MM.1S (cell line): ENCODE results near the gene SCT.

Source experiments
- CTCF ChIP-seq: fragments of 300-600 bp; sonication (generic); IDR thresholded peaks from 2 replicates; pipeline ENCODE4 v1.5.1; 2016; ENCODE audit warnings: antibody characterized with exemption, low read length, mixed read lengths
- EZH2 ChIP-seq: fragments of 300-600 bp; sonication (generic); optimal IDR thresholded peaks from 2 replicates; pipeline ENCODE3; 2017; ENCODE audit warnings: low read depth, mild to moderate bottlenecking, antibody characterized with exemption, low read length, mixed read lengths

GRCh38 chr11:624705-625635 lies 2.0 kb downstream of the SCT start, which contains the start of gene CDHR5:
- TF ChIP-seq CTCF, result no peak
- TF ChIP-seq EZH2, result no peak
